Panc1 (cell line): Measurements from ENCODE around the gene PRKCZ.

Experiments
- CTCF ChIP-seq: fragments of 450-650 bp; IDR thresholded peaks from 2 replicates; pipeline ENCODE4 v1.5.1; 2017; ENCODE audit warnings: mild to moderate bottlenecking
- POLR2AphosphoS5 ChIP-seq: IDR thresholded peaks from 2 replicates; pipeline ENCODE4 v1.6.1; 2012; ENCODE audit warnings: mild to moderate bottlenecking, low read depth, low read length, moderate library complexity
- REST ChIP-seq, 2 experiments: IDR thresholded peaks; 2 replicates each; pipeline ENCODE4 v1.6.1; 2011 to 2012; ENCODE audit warnings: low read depth in 2 of 2, control low read depth in 1 of 2, low read length in 1 of 2, mild to moderate bottlenecking in 1 of 2, moderate library complexity in 1 of 2; ENCODE audit not compliant: insufficient read depth in 1 of 2
- SIN3A ChIP-seq: IDR thresholded peaks from 2 replicates; pipeline ENCODE4 v1.6.1; 2012; ENCODE audit warnings: low read depth, mild to moderate bottlenecking, low read length, moderate library complexity, borderline replicate concordance; ENCODE audit not compliant: insufficient read depth
- TCF7L2 ChIP-seq: IDR thresholded peaks from 2 replicates; pipeline ENCODE4 v1.6.1; 2011; ENCODE audit warnings: mild to moderate bottlenecking, low read depth, low read length, inconsistent platforms

GRCh38 chr1:2181752-2182151 lies 131.5 kb downstream of the PRKCZ start:
- TF ChIP-seq POLR2AphosphoS5 (no peak), CTCF (no peak), SIN3A (no peak), REST (IDR thresholded peaks at IDR 0.05; ENCODE audit: insufficient read depth in 1 of 2, low read depth in 2 of 2, low read length in 1 of 2) (no peak), TCF7L2 (no peak)
